ENCODE results near the gene RYR1. TPM values are rescaled to one million over a fixed set of nuclear protein-coding genes. Genes with fewer than 3 reads are reported as not detected.
A peak's percentile ranks its signal among the peaks of the same experiment; 100 is the strongest.

The RYR1 gene
- total and polyA plus RNA-seq, 2 donors from 2014 or later = 0.69 to 2.8 TPM

GRCh38 chr19:38389101-38389925 is 44.2 kb upstream of the RYR1 start:
- H3K4me1 ChIP-seq (ENCODE audit: control insufficient read depth in 2 of 3, insufficient read depth in 2 of 3, low read depth in 1 of 3, low read length in 3 of 3) = peaks cover 0 to 4% (median 0%) of the 10 kb centered on the region in 3 donors
- no peak for TF ChIP-seq CTCF (IDR thresholded peaks at IDR 0.05; ENCODE audit: borderline replicate concordance, extremely low read depth, insufficient read depth)
- H3K4me3 ChIP-seq (ENCODE audit: low read length in 3 of 3) = peak overlapping the region; percentile 17 to 47 (median 29)
- peaks cover 9% of the 10 kb centered on the region for H3K27me3 ChIP-seq (ENCODE audit: control insufficient read depth, insufficient read depth, low read length)
- intact Hi-C loops (cut with DNase I) = no loop called here
- H3K36me3 ChIP-seq (ENCODE audit: control insufficient read depth in 2 of 3, insufficient read depth in 3 of 3, low read length in 3 of 3) = no peaks in the 10 kb centered on the region
- FAIRE-seq (no peak), DNase-seq (peak in 3 of 5 donors; percentile 56 to 87 (median 62))
- no peaks in the 10 kb centered on the region for H3K9me3 ChIP-seq (ENCODE audit: control insufficient read depth in 2 of 3, insufficient read depth in 1 of 3, low read length in 3 of 3)
- no peak overlapping the region for H3K27ac ChIP-seq (ENCODE audit: low read depth in 2 of 2, low read length in 2 of 2)
- peak overlapping the region in 1 of 3 donors; percentile 34 for H3K9ac ChIP-seq (ENCODE audit: low read length in 3 of 3)

GRCh38 chr19:38389957-38390924 is 43.2 kb upstream of the RYR1 start:
- H3K4me1 ChIP-seq (ENCODE audit: control insufficient read depth in 2 of 3, insufficient read depth in 2 of 3, low read depth in 1 of 3, low read length in 3 of 3) = peaks cover 0 to 4% (median 0%) of the 10 kb centered on the region in 3 donors
- DNase-seq = peak in 1 of 5 donors; percentile 71
- FAIRE-seq = no peak
- H3K9me3 ChIP-seq (ENCODE audit: control insufficient read depth in 2 of 3, insufficient read depth in 1 of 3, low read length in 3 of 3) = no peaks in the 10 kb centered on the region
- no peaks in the 10 kb centered on the region for H3K36me3 ChIP-seq (ENCODE audit: control insufficient read depth in 2 of 3, insufficient read depth in 3 of 3, low read length in 3 of 3)
- no peak overlapping the region for H3K27ac ChIP-seq (ENCODE audit: low read depth in 2 of 2, low read length in 2 of 2)
- intact Hi-C loops (cut with DNase I) = loop anchor here (10.0 kb wide), 1 partner anchor 235 kb away; no protein-coding TSS in a partner anchor
- peaks cover 11% of the 10 kb centered on the region for H3K27me3 ChIP-seq (ENCODE audit: control insufficient read depth, insufficient read depth, low read length)
- no peak for TF ChIP-seq CTCF (IDR thresholded peaks at IDR 0.05; ENCODE audit: borderline replicate concordance, extremely low read depth, insufficient read depth)
- H3K9ac ChIP-seq (ENCODE audit: low read length in 3 of 3) = no peak overlapping the region
- H3K4me3 ChIP-seq (ENCODE audit: low read length in 3 of 3) = no peak overlapping the region

- H3K9me3 ChIP-seq (ENCODE audit: control insufficient read depth in 2 of 3, insufficient read depth in 1 of 3, low read length in 3 of 3) = no peaks in the 10 kb centered on the region
- H3K4me1 ChIP-seq (ENCODE audit: control insufficient read depth in 2 of 3, insufficient read depth in 2 of 3, low read depth in 1 of 3, low read length in 3 of 3) = peaks cover 0 to 4% (median 0%) of the 10 kb centered on the region in 3 donors
- intact Hi-C loops (cut with DNase I) = loop anchor here (10.0 kb wide), 1 partner anchor 233 kb away; no protein-coding TSS in a partner anchor
- no peak for DNase-seq
- H3K27me3 ChIP-seq (ENCODE audit: control insufficient read depth, insufficient read depth, low read length) = peaks cover 12% of the 10 kb centered on the region
- no peak overlapping the region for H3K4me3 ChIP-seq (ENCODE audit: low read length in 3 of 3)
- TF ChIP-seq CTCF (IDR thresholded peaks at IDR 0.05; ENCODE audit: borderline replicate concordance, extremely low read depth, insufficient read depth) = no peak
- no peak for FAIRE-seq
- no peak overlapping the region for H3K27ac ChIP-seq (ENCODE audit: low read depth in 2 of 2, low read length in 2 of 2)
- no peaks in the 10 kb centered on the region for H3K36me3 ChIP-seq (ENCODE audit: control insufficient read depth in 2 of 3, insufficient read depth in 3 of 3, low read length in 3 of 3)
- H3K9ac ChIP-seq (ENCODE audit: low read length in 3 of 3) = no peak overlapping the region
Observed at GRCh38 chr19:38391911-38392464, 41.5 kb upstream of the RYR1 start.
